GM12892 (cell line): ENCODE results near the gene QRFP.

Experiments
- POLR2A ChIP-seq: IDR thresholded peaks from 2 replicates; pipeline ENCODE4 v1.6.1; 2011; ENCODE audit warnings: low read depth, low read length, control low read depth
- POLR2AphosphoS5 ChIP-seq: IDR thresholded peaks from 2 replicates; pipeline ENCODE4 v1.6.1; 2011; ENCODE audit warnings: low read depth, low read length, control low read depth
- TAF1 ChIP-seq: IDR thresholded peaks from 2 replicates; pipeline ENCODE4 v1.6.1; 2011; ENCODE audit warnings: low read depth, mild to moderate bottlenecking, control low read depth, low read length, borderline replicate concordance

- TF ChIP-seq POLR2AphosphoS5: no peak
- TF ChIP-seq POLR2A: no peak
- TF ChIP-seq TAF1: no peak
Measured at GRCh38 chr9:130880599-130881220, 15.9 kb downstream of the QRFP start.
